Ovary (tissue), 3 donors: ENCODE measurements around the gene PROM2.

Experiments used
- CTCF ChIP-seq, 3 donors: fragments of 450-650 bp in 2 of 3; fragments of 200-600 bp in 1 of 3; IDR thresholded peaks; one replicate each; pipeline versions ENCODE4 v1.5.1 to v1.8.0; 2016 to 2022; ENCODE audit warnings: antibody characterized with exemption in 3 of 3, mild to moderate bottlenecking in 1 of 3
- EP300 ChIP-seq: sonication (generic); formaldehyde crosslinking; IDR thresholded peaks from one replicate; pipeline ENCODE4 v1.6.1; 2017; ENCODE audit warnings: antibody characterized with exemption
- POLR2A ChIP-seq: fragments of 450-650 bp; IDR thresholded peaks from one replicate; pipeline ENCODE4 v1.6.1; 2017; ENCODE audit warnings: antibody characterized with exemption, mild to moderate bottlenecking, moderate library complexity
- donor health status: DM: no; HTN: no; CAD: no.

GRCh38 chr2:95279435-95280035 is 5.3 kb downstream of the PROM2 start:
- TF ChIP-seq CTCF (IDR thresholded peaks at IDR 0.05) (no peak), POLR2A (no peak), EP300 (no peak)
